ENCODE data around the gene CYTIP. TPM values are rescaled to one million over a fixed set of nuclear protein-coding genes. Genes with fewer than 3 reads are reported as not detected.

The CYTIP gene
- total RNA-seq (2021) (not detected in 2 replicates), Bru-seq, nascent RNA (not detected), BruChase-seq, experiment 1, labeled RNA remaining after a 2-hour chase (percentile 11 among the genes with signal in this experiment), BruChase-seq, experiment 2, labeled RNA remaining after a 6-hour chase (percentile 3 among the genes with signal in this experiment)
- long read RNA-seq: 0 reads

DNA sequence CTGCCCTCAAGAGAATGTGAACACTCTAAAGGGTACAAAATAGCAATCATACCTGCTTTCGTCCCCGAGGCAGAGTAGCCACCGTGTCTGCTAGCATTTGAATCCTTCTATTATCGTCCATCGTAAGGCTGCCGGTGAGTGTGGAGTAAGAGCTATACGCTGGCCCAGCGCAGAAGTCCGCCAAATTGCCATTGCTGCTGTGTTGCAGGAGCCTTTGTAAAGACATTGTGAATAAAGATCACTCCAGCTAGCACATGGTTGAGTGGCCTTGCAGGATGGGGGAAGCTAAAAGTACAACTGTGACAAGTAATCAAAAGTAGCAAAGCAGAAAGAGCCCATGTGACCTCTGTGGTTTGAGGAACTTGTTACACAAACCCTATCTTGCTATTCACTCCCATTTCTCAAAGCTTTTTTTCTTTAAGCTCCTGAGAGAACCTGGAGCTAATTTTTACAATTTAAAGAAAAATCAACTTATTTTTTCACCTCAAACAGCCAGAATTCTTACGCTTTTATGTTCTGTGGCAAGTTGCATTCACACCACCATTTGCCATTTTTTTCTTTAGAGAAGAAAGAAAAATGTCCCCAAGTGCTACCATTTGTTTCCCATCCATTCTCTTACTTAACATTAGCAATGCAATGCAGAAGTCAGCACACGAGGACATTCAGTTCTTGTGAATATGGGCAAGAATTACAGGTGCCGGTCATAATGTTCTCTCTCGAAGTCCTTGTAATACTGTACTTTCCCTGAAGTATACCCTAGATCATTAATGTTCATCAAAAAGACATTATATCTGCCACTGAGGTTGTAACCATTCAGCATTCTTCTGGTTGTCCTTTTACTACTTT, at the start of gene CYTIP:
TSS of gene CYTIP (minus strand) at position 295 of the 846 bp plus-strand sequence. CDS start at position 226, 69 bp downstream.
- POLR2A ChIA-PET (ENCODE audit: low non-redundant PET): no interaction called here
- CTCF ChIA-PET: no interaction called here
- no peak within 1 kb of the TSS for H3K27ac ChIP-seq (ENCODE audit: low read depth, low read length, poor library complexity, severe bottlenecking)
- no peaks in the 10 kb centered on the region for H3K4me1 ChIP-seq (ENCODE audit: insufficient read depth, low read length, poor library complexity, severe bottlenecking)
- DNase-seq (ENCODE audit: low spot score): no peak
- H3K36me3 ChIP-seq (ENCODE audit: insufficient read depth, low read length, poor library complexity, severe bottlenecking): no peaks in the 10 kb centered on the region
- BruUV-seq (replicated peaks): no TSS peak
- TF ChIP-seq EZH2 (IDR thresholded peaks at IDR 0.05; ENCODE audit: borderline replicate concordance, low read depth, low read length, poor library complexity, severe bottlenecking): no peak
- H3K27me3 ChIP-seq (replicated peaks; ENCODE audit: insufficient read depth, low read depth, low read length, poor library complexity): no peaks in the 10 kb centered on the region
- H3K9me3 ChIP-seq (ENCODE audit: low read depth, low read length, poor library complexity, severe bottlenecking): no peaks in the 10 kb centered on the region
- intact Hi-C loops (cut with micrococcal nuclease; ENCODE audit: unreplicated experiment): no loop called here
- no peak within 1 kb of the TSS for H3K4me3 ChIP-seq (ENCODE audit: low read depth, low read length, poor library complexity, severe bottlenecking)

DNA sequence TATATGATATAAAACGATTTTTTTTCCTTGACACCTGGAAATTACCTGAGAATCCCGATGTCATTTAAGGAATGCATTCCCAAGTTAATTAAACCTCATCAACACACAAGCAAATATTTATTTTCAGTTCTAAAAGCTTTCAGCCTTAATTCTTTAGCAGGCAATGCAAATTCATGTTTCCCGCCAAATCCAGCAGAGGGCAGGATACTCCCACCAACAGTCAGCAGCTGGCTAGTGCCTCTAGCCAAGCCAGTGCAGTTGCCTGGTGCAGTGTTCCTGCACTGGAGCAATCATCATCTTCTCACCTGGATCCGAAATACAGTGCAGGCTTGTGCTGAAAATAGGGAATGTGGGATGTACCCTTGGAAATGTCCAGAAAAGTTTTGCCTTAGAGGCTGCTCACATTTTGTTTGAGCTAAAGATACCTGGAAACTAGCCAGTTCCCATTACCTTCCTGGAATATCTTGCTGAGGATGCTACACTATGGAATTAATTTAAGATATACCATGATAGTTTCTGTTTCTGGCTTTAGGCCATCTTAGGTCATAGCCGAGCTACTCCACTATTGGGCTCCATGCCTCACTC, 48.4 kb upstream of the CYTIP start:
- peaks cover 9% of the 10 kb centered on the region for H3K27me3 ChIP-seq (replicated peaks; ENCODE audit: insufficient read depth, low read depth, low read length, poor library complexity)
- H3K36me3 ChIP-seq (ENCODE audit: insufficient read depth, low read length, poor library complexity, severe bottlenecking): no peaks in the 10 kb centered on the region
- TF ChIP-seq, protein P1, sequence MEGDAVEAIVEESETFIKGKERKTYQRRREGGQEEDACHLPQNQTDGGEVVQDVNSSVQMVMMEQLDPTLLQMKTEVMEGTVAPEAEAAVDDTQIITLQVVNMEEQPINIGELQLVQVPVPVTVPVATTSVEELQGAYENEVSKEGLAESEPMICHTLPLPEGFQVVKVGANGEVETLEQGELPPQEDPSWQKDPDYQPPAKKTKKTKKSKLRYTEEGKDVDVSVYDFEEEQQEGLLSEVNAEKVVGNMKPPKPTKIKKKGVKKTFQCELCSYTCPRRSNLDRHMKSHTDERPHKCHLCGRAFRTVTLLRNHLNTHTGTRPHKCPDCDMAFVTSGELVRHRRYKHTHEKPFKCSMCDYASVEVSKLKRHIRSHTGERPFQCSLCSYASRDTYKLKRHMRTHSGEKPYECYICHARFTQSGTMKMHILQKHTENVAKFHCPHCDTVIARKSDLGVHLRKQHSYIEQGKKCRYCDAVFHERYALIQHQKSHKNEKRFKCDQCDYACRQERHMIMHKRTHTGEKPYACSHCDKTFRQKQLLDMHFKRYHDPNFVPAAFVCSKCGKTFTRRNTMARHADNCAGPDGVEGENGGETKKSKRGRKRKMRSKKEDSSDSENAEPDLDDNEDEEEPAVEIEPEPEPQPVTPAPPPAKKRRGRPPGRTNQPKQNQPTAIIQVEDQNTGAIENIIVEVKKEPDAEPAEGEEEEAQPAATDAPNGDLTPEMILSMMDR (conservative IDR thresholded peaks at IDR 0.05; ENCODE audit: low read depth, low read length): peak; percentile 82
- no peak for TF ChIP-seq EZH2 (IDR thresholded peaks at IDR 0.05; ENCODE audit: borderline replicate concordance, low read depth, low read length, poor library complexity, severe bottlenecking)
- no peak overlapping the region for H3K4me3 ChIP-seq (ENCODE audit: low read depth, low read length, poor library complexity, severe bottlenecking)
- intact Hi-C loops (cut with micrococcal nuclease; ENCODE audit: unreplicated experiment): loop anchor here (5.0 kb wide), 1 partner anchor 285 kb away; no protein-coding TSS in a partner anchor
- peak; percentile 72 for DNase-seq (ENCODE audit: low spot score)
- CTCF ChIA-PET: interaction anchor here (0.6 to 1.0 kb wide), 2 partner anchors 190 to 532 kb away, joined by 3 to 4 read pairs; no protein-coding TSS in a partner anchor
- POLR2A ChIA-PET (ENCODE audit: low non-redundant PET): no interaction called here
- no peaks in the 10 kb centered on the region for H3K4me1 ChIP-seq (ENCODE audit: insufficient read depth, low read length, poor library complexity, severe bottlenecking)
- no TSS peak for BruUV-seq (replicated peaks)
- no peaks in the 10 kb centered on the region for H3K9me3 ChIP-seq (ENCODE audit: low read depth, low read length, poor library complexity, severe bottlenecking)
- H3K27ac ChIP-seq (ENCODE audit: low read depth, low read length, poor library complexity, severe bottlenecking): no peak overlapping the region

DNA sequence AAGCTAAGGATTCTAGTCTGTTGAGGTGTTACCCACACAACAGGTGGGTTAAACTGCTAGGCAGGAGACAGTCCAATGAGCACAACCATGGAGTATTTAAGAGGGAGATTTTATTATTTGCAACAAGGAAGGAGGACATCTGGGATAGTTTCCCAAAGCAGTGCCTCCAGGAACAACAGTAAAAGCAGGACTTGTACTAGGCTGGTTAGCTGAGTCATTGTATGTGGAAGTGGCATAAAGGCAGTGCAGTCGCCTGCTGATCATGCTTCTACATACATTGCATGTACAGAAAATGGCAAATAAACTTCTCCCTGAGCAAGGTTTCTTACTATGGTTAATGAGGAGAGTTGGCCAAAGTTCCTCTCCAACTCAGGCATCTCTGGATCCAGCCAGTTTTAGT, 46.1 kb upstream of the CYTIP start:
- no TSS peak for BruUV-seq (replicated peaks)
- ChIA-PET POLR2A (ENCODE audit: low non-redundant PET) (no interaction called here), CTCF (no interaction called here)
- no peak overlapping the region for H3K27ac ChIP-seq (ENCODE audit: low read depth, low read length, poor library complexity, severe bottlenecking)
- intact Hi-C loops (cut with micrococcal nuclease; ENCODE audit: unreplicated experiment): loop anchor here (5.0 kb wide), 1 partner anchor 287 kb away; no protein-coding TSS in a partner anchor
- H3K27me3 ChIP-seq (replicated peaks; ENCODE audit: insufficient read depth, low read depth, low read length, poor library complexity): peaks cover 14% of the 10 kb centered on the region
- H3K4me3 ChIP-seq (ENCODE audit: low read depth, low read length, poor library complexity, severe bottlenecking): no peak overlapping the region
- TF ChIP-seq, protein P1 (conservative IDR thresholded peaks at IDR 0.05; ENCODE audit: low read depth, low read length): no peak
- TF ChIP-seq EZH2 (IDR thresholded peaks at IDR 0.05; ENCODE audit: borderline replicate concordance, low read depth, low read length, poor library complexity, severe bottlenecking): no peak
- no peaks in the 10 kb centered on the region for H3K9me3 ChIP-seq (ENCODE audit: low read depth, low read length, poor library complexity, severe bottlenecking)
- no peaks in the 10 kb centered on the region for H3K36me3 ChIP-seq (ENCODE audit: insufficient read depth, low read length, poor library complexity, severe bottlenecking)
- DNase-seq (ENCODE audit: low spot score): no peak
- H3K4me1 ChIP-seq (ENCODE audit: insufficient read depth, low read length, poor library complexity, severe bottlenecking): no peaks in the 10 kb centered on the region
